GM12891 (cell line): ENCODE results near the gene LMAN2L.
A peak's percentile ranks its signal among the peaks of the same experiment; 100 is the strongest.

Experiments used
- DNase-seq: peaks from one replicate; pipeline ENCODE4 v3.0.0; 2011; ENCODE audit warnings: low spot score; ENCODE audit not compliant: insufficient read length
- FAIRE-seq: peaks from 2 replicates; lab custom pipeline; 2011; peaks lifted over from hg19 to GRCh38; lab: Jason Lieb, UNC
- PAX5 ChIP-seq: IDR thresholded peaks from 2 replicates; pipeline ENCODE4 v1.6.1; 2011; ENCODE audit warnings: low read length, moderate library complexity, mild to moderate bottlenecking; ENCODE audit not compliant: insufficient read depth, severe bottlenecking
- POLR2A ChIP-seq: IDR thresholded peaks from 2 replicates; pipeline ENCODE4 v1.6.1; 2011; ENCODE audit warnings: low read depth, low read length, control low read depth
- POLR2AphosphoS5 ChIP-seq: IDR thresholded peaks from 2 replicates; pipeline ENCODE4 v1.6.1; 2011; ENCODE audit warnings: low read depth, low read length, control low read depth
- POU2F2 ChIP-seq: IDR thresholded peaks from 2 replicates; pipeline ENCODE4 v1.6.1; 2011; ENCODE audit warnings: low read depth, mild to moderate bottlenecking, control low read depth, low read length, moderate library complexity
- SPI1 ChIP-seq: IDR thresholded peaks from 2 replicates; pipeline ENCODE4 v1.6.1; 2011; ENCODE audit warnings: low read depth, low read length, control low read depth
- TAF1 ChIP-seq: IDR thresholded peaks from 2 replicates; pipeline ENCODE4 v1.6.1; 2011; ENCODE audit warnings: low read depth, low read length, control low read depth

Gene LMAN2L

GRCh38 chr2:96771796-96772618 is 32.1 kb upstream of the LMAN2L start:
- FAIRE-seq (no peak), DNase-seq (no peak)
- no peak for TF ChIP-seq POLR2A
- TF ChIP-seq POLR2AphosphoS5 = no peak
- TF ChIP-seq TAF1 = no peak
- TF ChIP-seq PAX5 = no peak
- no peak for TF ChIP-seq POU2F2
- TF ChIP-seq SPI1 = no peak

GRCh38 chr2:96770442-96771202 is 30.8 kb upstream of the LMAN2L start:
- no peak for TF ChIP-seq POU2F2
- no peak for TF ChIP-seq PAX5
- TF ChIP-seq TAF1 = no peak
- no peak for TF ChIP-seq SPI1
- TF ChIP-seq POLR2AphosphoS5 = no peak
- TF ChIP-seq POLR2A = no peak
- FAIRE-seq = no peak
- no peak for DNase-seq

GRCh38 chr2:96769814-96770213 is 29.9 kb upstream of the LMAN2L start:
- no peak for DNase-seq
- TF ChIP-seq TAF1 = no peak
- no peak for TF ChIP-seq POLR2A
- no peak for TF ChIP-seq PAX5
- no peak for TF ChIP-seq SPI1
- no peak for TF ChIP-seq POLR2AphosphoS5
- TF ChIP-seq POU2F2 = no peak
- FAIRE-seq = no peak

GRCh38 chr2:96768083-96768561 is 28.3 kb upstream of the LMAN2L start:
- DNase-seq (peak; percentile 40), FAIRE-seq (peak; percentile 87)
- TF ChIP-seq TAF1 (no peak), POLR2AphosphoS5 (no peak), POU2F2 (no peak), PAX5 (no peak), SPI1 (no peak), POLR2A (no peak)

GRCh38 chr2:96767135-96767871 is 27.4 kb upstream of the LMAN2L start:
- FAIRE-seq = peak; percentile 52
- DNase-seq = no peak
- TF ChIP-seq PAX5 (no peak), POLR2A (no peak), POLR2AphosphoS5 (no peak), TAF1 (no peak), POU2F2 (no peak), SPI1 (no peak)

- DNase-seq = no peak
These were observed 24.4 kb upstream of the LMAN2L start for GRCh38 chr2:96764253-96764637.

GRCh38 chr2:96763511-96764252 is 23.8 kb upstream of the LMAN2L start:
- TF ChIP-seq TAF1 = no peak
- no peak for TF ChIP-seq POU2F2
- TF ChIP-seq SPI1 = no peak
- TF ChIP-seq POLR2AphosphoS5 = no peak
- TF ChIP-seq POLR2A = no peak
- no peak for TF ChIP-seq PAX5
- FAIRE-seq (no peak), DNase-seq (no peak)

More at GRCh38 chr2:96764253-96764637, 24.4 kb upstream of the LMAN2L start:
- TF ChIP-seq TAF1 (no peak), POLR2AphosphoS5 (no peak), PAX5 (no peak), SPI1 (no peak), POLR2A (no peak), POU2F2 (no peak)
- peak; percentile 31 for FAIRE-seq
